Right atrium auricular region (tissue), 2 donors: ENCODE results near the gene RFX8. TPM values are rescaled to one million over a fixed set of nuclear protein-coding genes. Genes with fewer than 3 reads are reported as not detected.

Experiments
- DNase-seq: peaks from one replicate; pipeline ENCODE4 v3.0.0-alpha.2; 2019; ENCODE audit warnings: low spot score
- H3K27ac ChIP-seq, 2 donors: fragments of 200-600 bp; sonication (generic); 1 replicate in 1 of 2; 2 replicates in 1 of 2; pipeline ENCODE4 v1.5.1; 2016 to 2019
- H3K27me3 ChIP-seq, 2 donors: fragments of 200-600 bp; sonication (generic); one replicate each; pipeline versions ENCODE4 v1.5.1 to v1.6.0; 2017 to 2019
- H3K36me3 ChIP-seq: fragments of 200-600 bp; sonication (generic); one replicate; pipeline ENCODE4 v1.5.1; 2016
- H3K4me1 ChIP-seq, 2 donors: fragments of 200-600 bp; sonication (generic); one replicate each; pipeline versions ENCODE4 v1.5.1 to v1.6.0; 2017 to 2019
- H3K4me3 ChIP-seq, 2 donors: fragments of 200-600 bp; sonication (generic); 1 replicate in 1 of 2; 2 replicates in 1 of 2; pipeline ENCODE4 v1.5.1; 2017 to 2019; ENCODE audit warnings: mild to moderate bottlenecking in 1 of 2, moderate library complexity in 1 of 2
- H3K9me3 ChIP-seq, 2 donors: fragments of 200-600 bp; sonication (generic); one replicate each; pipeline ENCODE4 v1.5.1; 2019
- total RNA-seq, 2 donors: library from RNA; depleted of rRNA; stranded (reverse); fragments of >200 nt; gene quantifications; one replicate each; pipeline ENCODE4 v1.1.0, GENCODE V29; 2016
- TF ChIP-seq, protein P1 (sequence below), 2 donors: fragments of 200-600 bp; sonication (generic); IDR thresholded peaks; one replicate each; pipeline ENCODE4 v1.5.1; 2019; ENCODE audit warnings: antibody characterized with exemption in 2 of 2

RFX8 gene
- total RNA-seq, 2 donors from 2014 or later: 0.35 TPM; not detected in 1

DNA sequence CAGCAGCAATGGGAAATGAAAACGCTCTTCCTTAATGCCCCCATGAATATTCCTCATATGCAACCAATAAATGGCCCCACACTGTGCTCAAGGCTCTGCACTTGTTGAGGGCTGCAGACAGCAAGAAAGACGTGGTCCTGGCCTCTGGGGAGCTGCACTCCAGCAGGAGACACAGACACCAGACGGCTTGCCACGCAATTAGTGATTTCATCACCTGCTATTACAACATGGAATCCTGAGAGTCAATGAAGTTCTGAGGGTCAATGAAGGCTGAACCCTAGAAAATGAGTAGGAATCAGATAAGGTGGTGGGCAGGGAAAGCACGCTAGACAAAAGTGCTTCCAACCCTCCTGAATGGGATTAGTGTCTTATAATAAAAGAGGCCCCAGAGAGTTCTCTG is 106.5 kb downstream of the RFX8 start:
- H3K4me3 ChIP-seq: no peak overlapping the region
- H3K9me3 ChIP-seq: no peaks in the 10 kb centered on the region
- TF ChIP-seq, protein P1, sequence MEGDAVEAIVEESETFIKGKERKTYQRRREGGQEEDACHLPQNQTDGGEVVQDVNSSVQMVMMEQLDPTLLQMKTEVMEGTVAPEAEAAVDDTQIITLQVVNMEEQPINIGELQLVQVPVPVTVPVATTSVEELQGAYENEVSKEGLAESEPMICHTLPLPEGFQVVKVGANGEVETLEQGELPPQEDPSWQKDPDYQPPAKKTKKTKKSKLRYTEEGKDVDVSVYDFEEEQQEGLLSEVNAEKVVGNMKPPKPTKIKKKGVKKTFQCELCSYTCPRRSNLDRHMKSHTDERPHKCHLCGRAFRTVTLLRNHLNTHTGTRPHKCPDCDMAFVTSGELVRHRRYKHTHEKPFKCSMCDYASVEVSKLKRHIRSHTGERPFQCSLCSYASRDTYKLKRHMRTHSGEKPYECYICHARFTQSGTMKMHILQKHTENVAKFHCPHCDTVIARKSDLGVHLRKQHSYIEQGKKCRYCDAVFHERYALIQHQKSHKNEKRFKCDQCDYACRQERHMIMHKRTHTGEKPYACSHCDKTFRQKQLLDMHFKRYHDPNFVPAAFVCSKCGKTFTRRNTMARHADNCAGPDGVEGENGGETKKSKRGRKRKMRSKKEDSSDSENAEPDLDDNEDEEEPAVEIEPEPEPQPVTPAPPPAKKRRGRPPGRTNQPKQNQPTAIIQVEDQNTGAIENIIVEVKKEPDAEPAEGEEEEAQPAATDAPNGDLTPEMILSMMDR (IDR thresholded peaks at IDR 0.05): no peak
- H3K4me1 ChIP-seq: no peaks in the 10 kb centered on the region
- no peaks in the 10 kb centered on the region for H3K36me3 ChIP-seq
- DNase-seq: no peak
- H3K27ac ChIP-seq: no peak overlapping the region
- H3K27me3 ChIP-seq: no peaks in the 10 kb centered on the region

DNA sequence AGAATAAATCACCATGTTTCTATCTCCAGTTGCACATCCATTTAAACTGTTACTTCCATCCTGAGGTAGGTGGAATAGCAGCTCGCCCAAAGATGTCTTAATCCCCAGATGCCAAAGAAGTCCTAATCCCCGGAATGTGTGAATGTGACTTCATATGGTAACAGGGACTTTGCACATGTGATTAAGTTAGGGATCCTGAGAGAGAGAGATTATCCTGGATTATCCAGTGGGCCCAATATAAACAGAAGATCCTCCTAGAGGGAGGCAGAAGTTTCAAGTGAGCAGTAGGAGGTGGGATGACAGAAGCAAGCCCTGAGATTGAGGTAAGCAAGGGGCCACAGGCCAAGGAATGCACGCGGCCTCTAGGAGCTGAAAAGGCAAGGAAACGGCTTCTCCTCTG is 107.4 kb downstream of the RFX8 start:
- TF ChIP-seq, protein P1 (IDR thresholded peaks at IDR 0.05): no peak
- Histone ChIP-seq H3K9me3 (no peaks in the 10 kb centered on the region), H3K27ac (no peak overlapping the region), H3K4me1 (no peaks in the 10 kb centered on the region), H3K27me3 (no peaks in the 10 kb centered on the region), H3K4me3 (no peak overlapping the region), H3K36me3 (no peaks in the 10 kb centered on the region)
- DNase-seq: no peak

DNA sequence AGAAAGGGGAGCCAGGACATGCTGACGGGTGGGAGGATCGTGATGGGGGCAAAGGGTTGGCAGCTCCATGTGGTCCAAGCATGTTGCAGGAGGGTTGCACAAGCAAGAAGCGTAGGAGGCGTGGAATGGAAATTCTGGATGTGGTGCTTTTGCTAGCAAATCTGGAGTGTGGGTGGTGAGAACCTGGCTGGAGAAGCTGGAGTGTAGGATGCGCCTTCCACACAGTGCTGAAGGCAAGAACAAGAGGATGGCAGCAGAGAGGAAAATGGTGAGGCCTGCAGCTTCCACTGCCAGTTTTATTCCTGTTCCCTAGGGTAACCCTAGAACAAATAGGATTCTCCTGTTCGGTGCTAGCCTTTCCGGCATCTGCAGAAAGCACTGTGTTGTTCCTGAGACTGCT is 110.0 kb downstream of the RFX8 start:
- TF ChIP-seq, protein P1 (IDR thresholded peaks at IDR 0.05): no peak
- Histone ChIP-seq H3K27ac (no peak overlapping the region), H3K36me3 (no peaks in the 10 kb centered on the region), H3K4me3 (no peak overlapping the region), H3K4me1 (no peaks in the 10 kb centered on the region), H3K27me3 (no peaks in the 10 kb centered on the region), H3K9me3 (no peaks in the 10 kb centered on the region)
- no peak for DNase-seq

DNA sequence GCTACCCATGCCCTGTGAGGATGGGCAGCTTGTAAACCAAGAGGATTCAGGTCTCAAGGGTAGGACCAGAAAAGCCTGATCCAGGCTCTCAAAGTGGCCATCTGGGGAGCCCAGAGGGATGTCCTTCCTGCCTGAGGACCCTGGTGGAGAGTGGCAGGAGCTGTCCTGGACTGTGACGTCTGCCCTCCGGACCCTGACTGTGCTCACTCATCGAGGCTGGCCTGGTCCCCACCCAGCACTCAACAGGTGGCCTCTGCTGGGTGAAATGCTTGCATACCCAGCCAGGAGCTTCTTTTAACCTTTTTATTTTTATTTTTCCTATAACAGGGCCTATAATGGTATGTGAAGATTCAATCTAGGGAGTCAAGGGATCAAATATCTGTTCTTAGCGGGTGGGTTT is 112.1 kb downstream of the RFX8 start:
- Histone ChIP-seq H3K4me3 (no peak overlapping the region), H3K9me3 (no peaks in the 10 kb centered on the region), H3K27ac (no peak overlapping the region), H3K27me3 (no peaks in the 10 kb centered on the region), H3K4me1 (no peaks in the 10 kb centered on the region), H3K36me3 (no peaks in the 10 kb centered on the region)
- no peak for DNase-seq
- TF ChIP-seq, protein P1 (IDR thresholded peaks at IDR 0.05): no peak

DNA sequence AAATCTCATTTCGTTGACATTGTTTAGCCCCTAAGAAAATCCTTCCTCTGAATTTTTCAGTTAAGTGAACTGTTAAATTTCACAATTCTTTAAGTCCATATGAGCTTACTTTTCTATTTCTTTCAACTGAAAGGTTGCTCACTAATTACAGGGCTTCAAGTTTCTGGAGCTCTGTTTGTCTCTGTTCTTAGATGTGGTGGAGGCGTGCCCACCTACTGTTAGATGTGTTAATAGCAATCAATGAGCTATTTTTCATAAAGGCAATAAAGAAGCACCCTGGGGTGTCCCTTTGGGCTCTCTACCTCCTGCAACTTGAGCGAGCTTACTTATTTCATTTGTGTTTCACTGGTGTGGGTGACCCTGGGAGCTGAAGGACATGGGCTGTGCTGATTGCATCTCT is 112.6 kb downstream of the RFX8 start:
- H3K36me3 ChIP-seq: no peaks in the 10 kb centered on the region
- DNase-seq: no peak
- TF ChIP-seq, protein P1 (IDR thresholded peaks at IDR 0.05): no peak
- no peak overlapping the region for H3K4me3 ChIP-seq
- H3K9me3 ChIP-seq: no peaks in the 10 kb centered on the region
- no peaks in the 10 kb centered on the region for H3K4me1 ChIP-seq
- no peak overlapping the region for H3K27ac ChIP-seq
- no peaks in the 10 kb centered on the region for H3K27me3 ChIP-seq

DNA sequence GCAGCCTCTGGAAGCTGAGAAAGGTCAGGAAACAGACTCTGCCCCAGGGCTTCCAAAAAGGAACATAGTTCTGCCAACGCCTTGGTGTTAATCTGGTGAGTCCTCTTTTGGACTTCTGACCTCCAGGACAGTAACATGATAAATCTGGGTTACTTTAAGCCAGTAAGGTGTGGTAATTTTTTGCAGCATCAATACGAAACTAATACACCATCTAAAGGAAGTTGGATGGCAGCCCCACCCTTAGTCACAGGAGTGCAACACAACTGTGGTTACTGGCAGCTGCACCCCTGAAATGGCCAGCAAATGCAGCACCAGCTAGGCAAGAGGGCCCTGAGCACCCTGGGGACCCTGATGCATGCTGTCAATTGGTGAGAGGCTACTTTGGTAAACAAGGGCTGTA is 113.4 kb downstream of the RFX8 start:
- Histone ChIP-seq H3K36me3 (no peaks in the 10 kb centered on the region), H3K27ac (no peak overlapping the region), H3K9me3 (no peaks in the 10 kb centered on the region), H3K27me3 (no peaks in the 10 kb centered on the region), H3K4me3 (no peak overlapping the region), H3K4me1 (no peaks in the 10 kb centered on the region)
- TF ChIP-seq, protein P1 (IDR thresholded peaks at IDR 0.05): no peak
- no peak for DNase-seq
